Inflammatory macrophage treated with lipopolysaccharide for 4 hours (primary cell): Measurements from ENCODE around the gene SRSF6.
A peak's percentile ranks its signal among the peaks of the same experiment; 100 is the strongest.
"Not testable (repeated sequence)": the region's sequence is repeated elsewhere in the genome, so short reads cannot be mapped to it uniquely, and the experiment has no call there.

ENCODE experiments used
- DNase-seq: peaks from one replicate; pipeline ENCODE4 v3.0.0-alpha.2; 2020

Gene SRSF6

GRCh38 chr20:43450841-43451799 lies 6.6 kb upstream of the SRSF6 start:
- no peak for DNase-seq

GRCh38 chr20:43452404-43453126 lies 5.1 kb upstream of the SRSF6 start:
- no peak for DNase-seq

GRCh38 chr20:43456252-43456651 lies 1.4 kb upstream of the SRSF6 start:
- DNase-seq, result not testable (repeated sequence)

- peak; percentile 89 for DNase-seq
These were observed 672 bp upstream of the SRSF6 start for GRCh38 chr20:43456809-43457639.

GRCh38 chr20:43458422-43458924 lies 777 bp downstream of the SRSF6 start:
- peak; percentile 37 for DNase-seq

GRCh38 chr20:43459022-43459942 lies 1.6 kb downstream of the SRSF6 start:
- peak; percentile 25 for DNase-seq

GRCh38 chr20:43460172-43460829 lies 2.6 kb downstream of the SRSF6 start:
- no peak for DNase-seq

GRCh38 chr20:43460830-43461200 lies 3.1 kb downstream of the SRSF6 start:
- no peak for DNase-seq

GRCh38 chr20:43461894-43462659 lies 4.4 kb downstream of the SRSF6 start:
- DNase-seq, result no peak

GRCh38 chr20:43462660-43463526 lies 5.2 kb downstream of the SRSF6 start:
- no peak for DNase-seq

GRCh38 chr20:43463527-43464218 lies 6.0 kb downstream of the SRSF6 start:
- DNase-seq, result no peak

- no peak for DNase-seq
These were observed 6.6 kb downstream of the SRSF6 start for GRCh38 chr20:43464219-43464790.

GRCh38 chr20:43465625-43465943 lies 7.9 kb downstream of the SRSF6 start:
- no peak for DNase-seq

GRCh38 chr20:43467589-43467988 lies 9.9 kb downstream of the SRSF6 start:
- DNase-seq, result no peak

GRCh38 chr20:43472671-43473380 lies 15.1 kb downstream of the SRSF6 start:
- no peak for DNase-seq

GRCh38 chr20:43473381-43473704 lies 15.6 kb downstream of the SRSF6 start:
- no peak for DNase-seq

- no peak for DNase-seq
These were observed 19.5 kb downstream of the SRSF6 start for GRCh38 chr20:43477193-43477592.

GRCh38 chr20:43477619-43478018 lies 19.9 kb downstream of the SRSF6 start:
- no peak for DNase-seq
